Chondrocyte (in vitro differentiated cells): ENCODE measurements around the gene ADCY7. TPM values are rescaled to one million over a fixed set of nuclear protein-coding genes. Genes with fewer than 3 reads are reported as not detected.
A peak's percentile ranks its signal among the peaks of the same experiment; 100 is the strongest.

Experiments used
- DNase-seq: peaks from one replicate; pipeline ENCODE4 v3.0.0; 2021; ENCODE audit warnings: mixed read lengths, low spot score
- H3K27ac Mint-ChIP-seq: one replicate; pipeline ENCODE4 v1.8.0; 2021; ENCODE audit warnings: mild to moderate bottlenecking, moderate library complexity, mixed read lengths; ENCODE audit not compliant: unreplicated experiment
- H3K27me3 Mint-ChIP-seq: 2 replicates; pipeline ENCODE4 v1.8.0; 2021; ENCODE audit warnings: low read depth, mixed read lengths
- H3K36me3 Mint-ChIP-seq: 2 replicates; pipeline ENCODE4 v1.8.0; 2021; ENCODE audit warnings: low read depth, mixed read lengths
- H3K4me1 Mint-ChIP-seq: 2 replicates; pipeline ENCODE4 v1.8.0; 2021; ENCODE audit warnings: low read depth, mild to moderate bottlenecking, mixed read lengths
- H3K4me3 Mint-ChIP-seq: one replicate; pipeline ENCODE4 v1.8.0; 2021; ENCODE audit warnings: mild to moderate bottlenecking, moderate library complexity, mixed read lengths; ENCODE audit not compliant: unreplicated experiment
- H3K9me3 Mint-ChIP-seq: 2 replicates; pipeline ENCODE4 v1.8.0; 2021; ENCODE audit warnings: low read depth, mixed read lengths
- total RNA-seq: library from RNA; stranded (reverse); gene quantifications from 3 replicates; pipeline ENCODE4 v1.2.1, GENCODE V29; 2021
- TF ChIP-seq, protein P1 (sequence below): fragments of 200-600 bp; sonication (generic); IDR thresholded peaks from 2 replicates; pipeline ENCODE4 v1.5.0; 2021; ENCODE audit warnings: antibody characterized with exemption, mild to moderate bottlenecking, moderate library complexity

The ADCY7 gene
- total RNA-seq, 1 donor from 2014 or later: 9.1 TPM

DNA sequence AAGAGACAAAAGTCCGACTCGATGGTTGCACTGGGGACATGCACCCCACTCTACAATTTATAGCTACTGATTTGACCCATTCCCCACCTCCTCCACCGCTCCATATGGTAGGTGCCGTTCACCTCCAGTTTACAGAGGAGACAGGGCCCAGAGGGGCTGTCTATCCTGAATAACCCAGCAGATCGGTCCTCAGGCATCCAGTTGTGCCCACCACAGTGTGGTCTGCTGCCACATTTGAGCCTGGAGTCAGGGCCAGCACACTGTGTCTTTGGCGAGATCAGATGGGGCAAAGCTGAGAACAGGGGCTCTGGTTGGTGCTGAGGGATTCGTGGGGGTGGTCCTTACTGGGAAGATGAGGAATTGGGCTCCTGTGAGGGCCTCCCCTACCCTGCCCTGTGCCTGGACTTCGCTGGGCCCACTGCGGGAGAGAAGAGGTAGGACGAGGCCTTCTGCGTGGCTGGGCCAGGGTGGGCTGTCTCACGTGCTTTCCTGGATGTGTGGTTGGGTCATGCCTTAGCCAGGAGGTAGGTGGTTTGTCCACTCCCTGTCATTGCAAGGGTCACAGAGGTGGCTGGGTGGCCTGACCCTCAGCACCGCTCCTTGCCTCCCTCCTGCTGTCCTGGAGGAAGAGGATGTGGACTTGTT is 2.8 kb downstream of the ADCY7 start:
- Mint-ChIP-seq H3K27ac (no peak overlapping the region), H3K4me3 (no peak overlapping the region), H3K36me3 (no peaks in the 10 kb centered on the region), H3K9me3 (peaks cover 2% of the 10 kb centered on the region), H3K4me1 (peaks cover 23% of the 10 kb centered on the region), H3K27me3 (no peaks in the 10 kb centered on the region)
- DNase-seq: peak; percentile 77
- TF ChIP-seq, protein P1, sequence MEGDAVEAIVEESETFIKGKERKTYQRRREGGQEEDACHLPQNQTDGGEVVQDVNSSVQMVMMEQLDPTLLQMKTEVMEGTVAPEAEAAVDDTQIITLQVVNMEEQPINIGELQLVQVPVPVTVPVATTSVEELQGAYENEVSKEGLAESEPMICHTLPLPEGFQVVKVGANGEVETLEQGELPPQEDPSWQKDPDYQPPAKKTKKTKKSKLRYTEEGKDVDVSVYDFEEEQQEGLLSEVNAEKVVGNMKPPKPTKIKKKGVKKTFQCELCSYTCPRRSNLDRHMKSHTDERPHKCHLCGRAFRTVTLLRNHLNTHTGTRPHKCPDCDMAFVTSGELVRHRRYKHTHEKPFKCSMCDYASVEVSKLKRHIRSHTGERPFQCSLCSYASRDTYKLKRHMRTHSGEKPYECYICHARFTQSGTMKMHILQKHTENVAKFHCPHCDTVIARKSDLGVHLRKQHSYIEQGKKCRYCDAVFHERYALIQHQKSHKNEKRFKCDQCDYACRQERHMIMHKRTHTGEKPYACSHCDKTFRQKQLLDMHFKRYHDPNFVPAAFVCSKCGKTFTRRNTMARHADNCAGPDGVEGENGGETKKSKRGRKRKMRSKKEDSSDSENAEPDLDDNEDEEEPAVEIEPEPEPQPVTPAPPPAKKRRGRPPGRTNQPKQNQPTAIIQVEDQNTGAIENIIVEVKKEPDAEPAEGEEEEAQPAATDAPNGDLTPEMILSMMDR: no peak

DNA sequence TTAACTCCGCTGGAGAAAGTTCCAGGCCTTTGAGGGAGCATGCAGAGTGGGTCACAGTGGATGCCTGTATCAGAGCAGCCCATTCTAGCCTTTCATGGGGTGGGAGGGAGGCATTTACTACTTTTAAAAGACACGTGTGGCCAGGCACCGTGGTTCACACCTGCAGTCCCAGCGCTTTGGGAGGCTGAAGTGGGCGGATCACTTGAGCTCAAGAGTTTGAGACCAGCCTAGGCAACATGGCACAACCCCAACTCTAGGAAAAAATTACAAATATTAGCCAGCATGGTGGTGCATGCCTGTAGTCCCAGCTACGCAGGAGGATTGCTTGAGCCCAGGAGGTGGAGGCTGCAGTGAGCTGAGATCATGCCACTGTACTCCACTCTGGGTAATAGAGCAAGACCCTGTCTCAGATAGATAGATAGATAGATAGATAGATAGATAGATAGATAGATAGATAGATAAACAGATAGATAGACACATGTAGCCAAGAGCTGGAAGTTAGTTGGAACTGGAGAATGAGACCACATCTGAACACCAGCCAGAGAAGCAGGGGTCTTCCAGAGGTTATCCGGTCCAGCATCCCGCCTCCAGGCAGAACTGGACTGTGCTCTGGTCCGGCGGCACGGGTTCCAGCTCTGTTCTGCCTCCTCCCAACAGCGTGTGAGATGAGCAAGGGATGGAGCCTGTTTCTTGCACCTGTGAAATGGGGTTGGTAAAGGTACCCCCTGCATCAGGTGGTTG is 3.6 kb downstream of the ADCY7 start:
- Mint-ChIP-seq H3K36me3 (no peaks in the 10 kb centered on the region), H3K27ac (no peak overlapping the region), H3K9me3 (no peaks in the 10 kb centered on the region), H3K4me1 (peaks cover 23% of the 10 kb centered on the region), H3K4me3 (no peak overlapping the region), H3K27me3 (no peaks in the 10 kb centered on the region)
- peak; percentile 65 for DNase-seq
- TF ChIP-seq, protein P1: no peak

DNA sequence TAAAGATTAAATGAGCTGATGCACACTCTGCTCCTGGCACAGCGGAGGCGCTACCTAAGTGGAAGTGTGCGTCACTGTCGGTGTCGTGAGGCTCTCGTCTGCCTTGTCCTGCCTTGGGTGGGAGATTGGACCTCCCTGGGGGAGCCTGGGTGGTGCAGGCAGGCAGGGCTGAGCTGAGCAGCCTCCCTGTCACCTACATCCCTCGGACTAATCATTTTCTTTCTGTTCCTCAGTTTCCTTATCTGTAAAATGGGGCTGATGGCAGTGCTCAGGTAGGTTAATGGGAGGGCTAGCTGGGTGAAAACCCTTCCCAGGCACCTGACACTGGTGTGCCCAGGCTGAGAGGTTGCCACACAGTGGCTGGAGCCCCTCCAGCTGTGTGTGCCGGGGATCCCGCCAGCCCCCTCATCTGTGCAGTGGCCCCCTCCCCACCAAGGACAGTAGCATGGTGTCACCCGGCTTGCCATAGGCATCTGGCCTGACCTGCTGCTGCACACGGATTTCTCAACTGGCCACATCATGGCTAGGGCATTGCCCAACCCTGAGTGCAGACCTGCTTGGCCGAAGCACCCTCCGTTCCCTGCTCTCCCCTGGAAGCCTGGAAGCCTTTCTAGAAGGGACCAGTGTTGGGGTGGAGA is 4.3 kb downstream of the ADCY7 start:
- peak; percentile 51 for DNase-seq
- Mint-ChIP-seq H3K27me3 (no peaks in the 10 kb centered on the region), H3K4me3 (no peak overlapping the region)

DNA sequence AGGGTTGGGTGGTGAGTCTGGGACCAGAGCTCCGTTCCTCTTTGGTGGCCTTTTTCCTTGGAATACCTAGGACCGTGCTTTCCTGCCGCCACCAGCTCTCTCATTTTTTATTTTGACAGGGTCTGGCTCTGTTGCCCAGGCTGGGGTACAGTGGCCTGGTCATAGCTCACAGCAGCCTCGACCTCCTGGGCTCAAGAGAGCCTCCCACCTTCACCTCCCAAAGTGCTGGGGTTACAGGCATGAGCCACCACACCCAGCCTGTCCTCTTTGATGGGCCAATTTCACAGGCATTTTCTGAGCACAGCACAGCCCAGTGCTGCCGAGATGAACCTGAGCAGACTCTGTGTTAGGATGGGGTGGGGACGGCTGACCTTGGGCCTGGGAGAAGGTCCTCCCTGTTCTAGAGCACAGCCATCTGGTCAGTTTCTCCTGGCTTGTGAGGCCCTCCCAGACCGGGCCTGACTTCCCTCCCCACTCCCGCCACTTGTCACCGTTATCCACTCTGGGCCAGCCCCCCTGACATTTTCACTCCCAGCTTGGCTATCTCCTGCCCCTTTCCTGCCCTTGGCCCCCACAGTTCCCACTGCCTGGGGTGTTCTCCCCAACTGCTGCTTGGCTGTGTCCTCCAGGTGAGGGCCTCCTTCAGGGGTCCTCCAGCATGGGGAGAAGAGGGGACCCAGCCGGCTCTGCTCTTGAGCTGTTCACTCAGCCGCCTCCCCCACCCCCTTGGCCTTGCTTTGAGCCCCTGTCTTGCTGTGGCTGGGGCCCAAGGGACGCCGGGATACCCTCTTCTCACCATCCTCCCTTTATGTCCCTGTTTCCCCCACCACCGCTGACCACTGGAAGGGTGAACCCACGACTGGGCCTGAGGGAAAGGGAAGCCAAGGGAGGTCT is 5.0 kb downstream of the ADCY7 start:
- H3K36me3 Mint-ChIP-seq: no peaks in the 10 kb centered on the region
- H3K9me3 Mint-ChIP-seq: no peaks in the 10 kb centered on the region
- TF ChIP-seq, protein P1: no peak
- no peak overlapping the region for H3K4me3 Mint-ChIP-seq
- no peaks in the 10 kb centered on the region for H3K27me3 Mint-ChIP-seq
- peak; percentile 77 for DNase-seq
- peaks cover 13% of the 10 kb centered on the region for H3K4me1 Mint-ChIP-seq
- no peak overlapping the region for H3K27ac Mint-ChIP-seq

More for the DNA sequence above, 4.3 kb downstream of the ADCY7 start:
- H3K9me3 Mint-ChIP-seq: no peaks in the 10 kb centered on the region
- no peaks in the 10 kb centered on the region for H3K36me3 Mint-ChIP-seq
- TF ChIP-seq, protein P1: no peak
- H3K4me1 Mint-ChIP-seq: peaks cover 19% of the 10 kb centered on the region
- H3K27ac Mint-ChIP-seq: no peak overlapping the region
